HCT116 (cell line): ENCODE results near the gene CSNK1G1.

Experiments
- ATF3 ChIP-seq: IDR thresholded peaks from 2 replicates; pipeline ENCODE4 v1.6.1; 2012
- CEBPB ChIP-seq: IDR thresholded peaks from 2 replicates; pipeline ENCODE4 v1.6.1; 2012; ENCODE audit warnings: low read depth
- CTCF ChIP-seq, 3 experiments: fragments of 200-600 bp in 1 of 3; sonication (generic) in 1 of 3; IDR thresholded peaks in 2 of 3; conservative IDR thresholded peaks in 1 of 3; 2 replicates each; pipeline ENCODE4 v1.5.1; 2012 to 2017; ENCODE audit warnings: low read depth in 2 of 3, low read length in 2 of 3, antibody characterized with exemption in 1 of 3, borderline replicate concordance in 1 of 3, control low read depth in 1 of 3, mild to moderate bottlenecking in 1 of 3, mixed read lengths in 1 of 3, mixed run types in 1 of 3, moderate library complexity in 1 of 3; ENCODE audit not compliant: insufficient read depth in 1 of 3
- EGR1 ChIP-seq: IDR thresholded peaks from 2 replicates; pipeline ENCODE4 v1.6.1; 2012; ENCODE audit warnings: low read depth
- EZH2 ChIP-seq: fragments of 200-600 bp; sonication (generic); IDR thresholded peaks from 2 replicates; pipeline ENCODE4 v1.6.1; 2017; ENCODE audit warnings: antibody characterized with exemption, mixed run types
- EZH2phosphoT487 ChIP-seq: fragments of 200-600 bp; IDR thresholded peaks from 2 replicates; pipeline ENCODE4 v1.6.1; 2018; ENCODE audit warnings: antibody characterized with exemption, borderline replicate concordance
- JUND ChIP-seq: IDR thresholded peaks from 2 replicates; pipeline ENCODE4 v1.6.1; 2012
- POLR2A ChIP-seq: IDR thresholded peaks from 2 replicates; pipeline ENCODE4 v1.7.0; 2011; ENCODE audit warnings: borderline replicate concordance; ENCODE audit not compliant: insufficient read depth, insufficient read length; ENCODE audit errors: extremely low read depth
- POLR2AphosphoS5 ChIP-seq: IDR thresholded peaks from 2 replicates; pipeline ENCODE4 v1.6.1; 2011; ENCODE audit warnings: mild to moderate bottlenecking, low read depth, low read length, moderate library complexity
- RAD21 ChIP-seq: IDR thresholded peaks from 2 replicates; pipeline ENCODE4 v1.6.1; 2012; ENCODE audit warnings: low read depth, mild to moderate bottlenecking
- REST ChIP-seq: IDR thresholded peaks from 2 replicates; pipeline ENCODE4 v1.6.1; 2012; ENCODE audit warnings: low read depth
- SP1 ChIP-seq: IDR thresholded peaks from 2 replicates; pipeline ENCODE4 v1.6.1; 2012; ENCODE audit warnings: low read depth

- TF ChIP-seq ATF3 (no peak), CTCF (IDR thresholded peaks at IDR 0.05 in 2 of 3, conservative IDR thresholded peaks at IDR 0.05 in 1 of 3; ENCODE audit: borderline replicate concordance in 1 of 3, insufficient read depth in 1 of 3, low read depth in 2 of 3, low read length in 2 of 3) (no peak), POLR2A (no peak), REST (no peak), SP1 (no peak), RAD21 (no peak), CEBPB (no peak), EGR1 (no peak), EZH2 (no peak), EZH2phosphoT487 (no peak), POLR2AphosphoS5 (no peak), JUND (no peak)
Measured at GRCh38 chr15:64146885-64147681, 208.9 kb downstream of the CSNK1G1 start.
